Dedifferentiated amniotic fluid mesenchymal stem cell (primary cell): ENCODE data around the gene MLLT6.

Experiments used
- DNase-seq: peaks from one replicate; pipeline ENCODE4 v3.0.0-alpha.2; 2016; ENCODE audit errors: extremely low spot score

MLLT6 gene

DNA sequence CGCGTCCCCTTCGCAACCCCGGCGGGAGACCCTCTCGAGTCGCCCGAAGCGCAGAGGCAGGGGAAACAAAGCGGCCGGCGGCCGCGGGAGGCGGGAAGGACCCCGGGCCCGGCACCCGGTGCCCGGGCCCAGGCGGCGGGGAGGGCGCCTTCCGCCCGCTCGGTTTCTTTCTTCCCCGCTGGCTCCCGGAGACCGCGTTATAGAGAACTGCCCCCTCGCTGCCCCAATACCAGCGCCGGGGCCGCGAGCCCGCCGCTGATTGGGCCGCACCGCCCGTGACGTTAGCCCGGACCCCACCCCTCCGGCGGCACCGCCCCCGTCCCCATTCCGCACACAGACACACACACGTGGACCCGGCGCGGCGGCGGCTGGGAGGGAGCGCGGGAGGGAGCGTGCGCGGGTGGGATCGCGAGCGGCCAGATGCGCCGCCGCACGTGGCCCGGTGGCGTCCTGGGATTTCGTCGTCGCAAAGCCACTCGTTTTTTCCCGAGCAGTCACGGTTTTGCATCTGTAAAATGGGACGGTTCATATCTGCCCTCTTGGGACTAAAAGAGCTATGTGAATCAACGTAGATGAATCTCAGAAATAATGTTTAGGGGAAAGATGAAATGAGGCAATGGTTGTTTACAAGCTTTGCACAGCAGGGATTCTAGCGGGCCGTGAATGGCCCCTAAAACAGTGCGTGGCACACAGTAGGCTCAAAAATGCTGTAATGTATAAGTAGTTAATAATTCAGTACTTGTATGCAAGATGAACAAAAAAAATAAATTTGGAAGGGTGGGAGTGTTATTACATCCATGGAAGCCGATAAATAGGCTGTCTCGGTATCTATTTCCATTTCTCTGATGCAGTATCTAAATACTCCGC lies 30.1 kb upstream of the MLLT6 start, which contains the start of gene EPOP:
Gene EPOP, minus strand, starts transcription at position 209 of the 867 bp plus-strand sequence. CDS start 462 bp downstream, outside the sequence.
- DNase-seq = peak; percentile 65

DNA sequence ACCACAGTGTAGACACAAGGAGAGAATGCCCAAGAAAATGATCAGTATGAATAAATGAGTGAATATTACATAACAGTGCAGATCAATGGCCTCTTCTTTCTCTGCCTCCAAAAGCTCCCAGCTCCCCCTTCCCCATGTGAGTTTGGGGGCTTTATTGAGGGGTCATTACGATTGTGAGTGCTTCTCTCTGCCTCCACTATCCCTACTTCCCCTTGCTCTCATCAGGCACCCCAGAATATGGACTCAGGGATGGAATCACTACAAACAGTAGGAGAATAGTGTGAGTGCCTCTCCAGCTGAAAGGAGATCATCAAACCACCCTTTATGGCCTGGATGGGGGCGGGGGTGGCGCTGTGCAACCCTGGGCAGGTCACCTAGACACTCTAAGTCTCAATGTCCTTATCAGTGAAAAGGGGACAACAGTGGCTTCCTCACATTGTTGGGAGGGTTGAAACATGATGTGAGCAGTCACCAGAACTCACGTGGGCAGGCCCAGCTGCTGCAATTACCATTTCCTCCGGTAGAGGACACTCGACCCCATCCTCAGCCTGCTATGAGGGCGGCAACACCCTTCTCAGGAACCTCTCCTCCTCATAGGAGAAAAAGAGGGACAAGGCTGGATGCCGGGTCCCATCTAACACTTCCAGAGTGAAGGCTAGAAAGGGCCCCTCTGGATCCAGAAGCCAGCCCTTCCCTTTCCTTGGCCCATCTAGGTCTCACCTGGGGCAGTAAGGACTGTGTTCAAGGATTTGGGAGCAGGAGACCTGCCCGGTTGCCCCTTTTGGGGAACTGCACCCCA lies 28.2 kb upstream of the MLLT6 start:
- peak; percentile 82 for DNase-seq

DNA sequence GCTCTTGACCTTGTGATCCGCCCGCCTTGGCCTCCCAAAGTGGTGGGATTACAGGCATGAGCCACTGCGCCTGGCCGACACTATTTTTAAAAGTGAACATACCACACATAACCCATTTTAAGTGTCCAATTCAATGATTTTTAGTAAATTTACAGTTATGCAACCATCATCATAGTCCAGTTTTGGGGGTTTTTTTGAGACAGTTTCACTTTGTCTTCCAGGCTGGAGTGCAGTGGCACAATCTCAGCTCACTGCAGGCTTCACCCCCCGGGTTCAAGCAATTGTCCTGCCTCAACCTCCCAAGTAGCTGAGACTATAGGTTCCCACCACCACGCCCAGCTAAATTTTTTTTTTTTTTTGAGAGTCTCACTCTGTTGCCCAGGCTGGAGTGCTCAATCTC lies 27.3 kb upstream of the MLLT6 start:
- DNase-seq = no peak

DNA sequence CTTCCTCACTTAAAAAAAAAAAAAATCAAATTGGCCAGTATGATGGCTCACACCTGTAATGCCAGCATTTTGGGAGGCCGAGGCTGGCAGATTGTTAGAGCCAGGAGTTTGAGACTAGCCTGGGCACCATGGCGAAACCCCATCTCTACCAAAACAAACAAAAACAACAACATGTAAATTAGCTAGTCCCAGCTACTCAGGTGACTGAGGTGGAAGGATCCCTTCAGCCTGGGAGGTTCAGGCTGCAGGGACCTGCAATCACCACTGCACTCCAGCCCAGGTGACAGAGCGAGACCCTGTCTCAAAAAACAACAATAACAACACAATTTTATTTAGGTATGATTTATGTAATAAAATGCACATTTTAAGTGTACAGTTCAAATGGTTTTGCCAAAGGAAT lies 24.0 kb upstream of the MLLT6 start:
- no peak for DNase-seq

DNA sequence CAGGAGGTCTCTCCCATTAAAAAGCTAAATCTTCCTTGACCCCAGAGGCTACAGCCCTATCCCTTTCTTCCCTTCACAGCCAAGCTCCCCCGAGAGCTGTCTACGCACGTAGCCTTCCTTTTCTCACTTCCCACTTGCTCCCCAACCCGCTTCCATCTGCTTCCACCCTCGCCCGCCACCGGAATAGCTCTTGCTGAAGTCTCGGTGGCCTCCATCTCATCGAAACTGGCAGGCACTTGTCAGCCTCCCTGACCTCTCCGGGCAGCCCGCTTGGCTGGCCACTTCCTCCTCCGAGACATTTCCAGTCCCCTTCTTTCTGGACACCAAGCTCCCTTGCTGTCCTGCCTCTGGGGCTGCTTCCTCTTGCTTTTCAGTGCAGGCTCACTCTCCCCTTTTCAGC lies 19.6 kb upstream of the MLLT6 start:
- no peak for DNase-seq

DNA sequence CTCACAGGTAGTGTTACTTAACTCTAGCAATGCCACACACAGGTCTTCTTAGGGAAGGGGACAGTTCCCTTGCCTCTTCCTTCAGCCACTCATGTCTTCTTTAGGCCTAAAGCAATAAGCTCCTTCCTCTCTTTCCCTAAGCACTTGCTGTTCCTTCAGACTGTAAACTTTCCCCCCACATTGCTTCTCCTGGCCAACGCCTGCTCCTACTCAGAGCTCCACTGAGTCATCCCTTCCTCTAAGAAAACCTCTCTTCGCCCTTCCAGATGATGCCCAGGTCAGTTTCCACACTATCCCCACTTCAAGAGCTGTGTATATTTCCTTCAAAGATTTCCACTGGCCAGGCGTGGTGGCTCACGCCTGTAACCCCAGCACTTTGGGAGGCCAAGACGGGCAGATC lies 17.8 kb upstream of the MLLT6 start:
- no peak for DNase-seq

DNA sequence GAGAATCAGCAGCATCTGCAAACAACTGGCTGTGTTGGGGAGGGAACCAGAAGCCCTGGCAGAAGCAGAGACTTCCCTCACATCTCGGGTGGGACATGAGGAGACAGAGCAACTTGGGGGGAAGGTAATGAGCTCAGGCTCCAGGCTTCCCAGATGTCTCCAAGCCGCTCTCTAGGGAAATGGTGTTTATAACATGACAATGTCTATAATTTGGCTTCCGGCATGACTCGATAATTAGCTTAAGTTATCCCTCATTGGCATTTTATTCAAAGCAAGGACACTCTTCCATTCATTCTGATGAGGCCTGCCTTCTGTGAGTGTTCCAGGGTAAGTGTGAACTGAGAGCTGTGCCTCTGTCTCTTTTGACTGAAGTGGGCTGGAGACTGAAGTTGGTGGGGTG lies 14.7 kb upstream of the MLLT6 start:
- DNase-seq = no peak

DNA sequence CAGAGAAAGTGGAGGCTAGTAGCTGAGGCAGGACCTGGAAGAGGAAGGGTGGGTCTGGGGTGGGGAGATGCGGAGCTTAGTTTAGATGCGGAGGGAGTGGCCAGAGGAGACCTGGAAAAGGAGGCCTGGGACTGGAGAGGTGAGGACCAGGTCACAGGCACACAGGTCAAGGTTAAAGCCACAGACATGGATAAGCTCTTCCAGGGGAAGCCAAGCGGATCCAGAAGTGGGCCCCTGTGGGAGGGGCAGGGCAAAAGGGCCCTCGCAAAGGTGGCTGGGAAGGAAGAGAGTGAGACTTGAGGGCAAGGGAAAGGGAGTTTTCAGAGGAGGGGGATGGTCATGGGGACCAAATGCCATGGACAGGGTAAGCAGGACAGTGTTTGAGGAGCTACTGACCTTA lies 13.9 kb upstream of the MLLT6 start:
- DNase-seq = no peak

DNA sequence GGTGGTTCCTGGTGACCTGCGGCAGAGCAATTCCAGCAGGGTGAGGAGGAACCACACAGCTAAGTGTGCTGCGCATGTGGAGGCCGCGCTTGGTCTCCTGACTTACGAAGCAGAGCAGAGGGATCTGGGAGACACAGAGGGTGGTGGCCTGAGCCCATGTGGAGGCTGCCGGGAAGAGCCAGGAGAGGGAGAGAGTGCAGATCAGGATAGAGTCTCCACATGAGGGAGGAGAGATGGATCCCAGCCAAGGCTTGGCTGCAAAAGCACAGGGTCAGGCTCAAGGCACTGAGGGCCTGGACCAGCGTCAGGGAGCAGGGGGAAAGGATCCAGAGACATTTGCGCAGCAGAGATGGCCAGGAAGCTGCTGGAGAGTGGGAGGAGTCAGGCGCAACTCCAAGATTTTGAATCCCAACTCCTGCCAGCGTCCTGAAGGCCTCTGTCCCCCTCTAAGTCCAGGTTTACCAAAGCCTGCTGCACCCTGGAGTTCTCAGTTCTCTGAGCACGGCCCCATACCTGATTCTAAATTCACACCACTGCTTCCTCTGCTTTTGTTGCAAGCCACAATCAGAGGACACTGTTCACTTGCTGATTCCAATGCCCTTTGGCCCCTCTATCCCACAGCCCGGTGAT lies 11.3 kb upstream of the MLLT6 start:
- no peak for DNase-seq

DNA sequence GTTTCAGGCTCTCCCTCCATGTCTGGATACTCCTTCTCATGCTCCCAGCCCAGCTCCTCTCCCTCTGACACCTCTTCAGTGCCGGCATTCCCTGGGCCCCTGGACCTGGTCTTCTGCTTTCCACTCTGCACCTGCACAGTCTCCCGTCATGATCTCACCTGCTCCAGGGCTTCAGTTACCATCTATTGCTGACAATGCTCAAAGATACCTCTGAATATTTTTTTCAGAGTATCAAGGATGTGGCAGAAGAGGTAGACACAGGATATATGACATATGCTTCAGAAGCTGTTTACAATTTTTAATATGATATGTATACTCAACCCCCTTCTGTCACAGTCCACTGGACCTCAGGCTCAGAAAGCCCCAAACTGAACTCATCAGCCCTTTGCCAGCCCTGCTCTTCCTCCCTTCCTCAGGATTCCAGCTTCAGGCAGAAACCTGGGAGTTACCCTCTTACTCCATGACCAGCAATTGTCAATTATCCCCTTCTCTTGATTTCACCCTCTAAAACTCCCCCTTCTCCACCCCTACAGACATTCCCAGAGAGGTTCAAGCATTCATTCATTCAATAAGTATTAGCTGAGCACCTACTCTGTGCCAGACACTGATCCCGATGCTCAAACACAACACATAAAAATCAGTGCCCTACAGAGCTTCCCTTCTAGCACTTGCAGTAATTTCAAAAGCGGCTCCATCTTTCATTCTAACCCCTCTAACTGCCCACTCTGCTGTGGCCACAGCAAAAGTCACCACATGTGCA lies 7.8 kb upstream of the MLLT6 start:
- DNase-seq = no peak

DNA sequence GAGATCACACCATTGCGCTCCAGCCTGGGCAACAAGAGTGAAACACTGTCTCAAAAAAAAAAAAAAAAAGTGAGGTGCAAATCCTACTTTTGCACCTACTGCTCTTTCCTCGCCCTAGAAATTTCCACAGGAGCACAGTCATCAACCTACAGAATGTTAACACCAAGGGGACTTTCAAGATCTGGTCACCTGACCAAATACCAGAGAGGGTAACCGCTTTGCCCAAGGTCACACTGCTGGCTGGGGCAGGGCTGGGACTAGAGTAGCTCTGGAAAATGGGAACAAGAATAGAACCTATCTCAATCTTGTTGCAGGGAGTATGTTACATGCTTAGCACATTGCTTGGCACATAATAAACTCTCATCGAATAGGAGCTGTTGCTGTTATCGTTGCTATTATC lies 6.3 kb upstream of the MLLT6 start:
- no peak for DNase-seq

DNA sequence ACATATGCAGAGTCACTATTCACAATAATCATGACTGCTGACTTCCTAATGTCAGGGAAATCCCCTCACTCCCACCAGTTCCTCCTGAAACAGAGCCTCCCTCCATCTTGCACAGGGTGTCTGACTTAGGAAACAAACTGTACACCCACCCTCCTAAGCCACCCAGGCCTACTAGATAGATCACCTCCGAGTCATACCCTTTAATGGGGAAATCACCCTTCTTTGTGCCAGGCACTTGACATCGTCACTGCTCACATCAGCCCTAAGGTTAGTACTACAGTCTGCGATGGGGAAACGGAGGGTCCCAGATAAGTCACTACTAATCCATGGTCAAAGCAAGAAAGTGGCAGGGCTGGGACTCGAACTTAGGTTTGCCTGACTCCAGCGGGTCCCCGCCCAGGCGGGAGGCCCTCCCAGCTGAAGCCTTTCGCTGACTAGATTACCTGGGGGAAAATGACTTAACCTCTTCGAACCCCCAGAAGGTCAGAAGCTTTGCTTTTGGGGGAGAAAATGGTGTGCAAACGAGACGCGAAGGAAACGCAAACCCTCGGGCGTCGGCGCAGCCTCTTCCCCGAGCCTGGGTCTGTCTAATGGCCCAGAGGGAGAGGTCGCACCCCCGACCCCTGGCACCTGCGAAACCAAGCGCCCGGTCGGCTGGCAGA lies 3.4 kb upstream of the MLLT6 start:
- no peak for DNase-seq

DNA sequence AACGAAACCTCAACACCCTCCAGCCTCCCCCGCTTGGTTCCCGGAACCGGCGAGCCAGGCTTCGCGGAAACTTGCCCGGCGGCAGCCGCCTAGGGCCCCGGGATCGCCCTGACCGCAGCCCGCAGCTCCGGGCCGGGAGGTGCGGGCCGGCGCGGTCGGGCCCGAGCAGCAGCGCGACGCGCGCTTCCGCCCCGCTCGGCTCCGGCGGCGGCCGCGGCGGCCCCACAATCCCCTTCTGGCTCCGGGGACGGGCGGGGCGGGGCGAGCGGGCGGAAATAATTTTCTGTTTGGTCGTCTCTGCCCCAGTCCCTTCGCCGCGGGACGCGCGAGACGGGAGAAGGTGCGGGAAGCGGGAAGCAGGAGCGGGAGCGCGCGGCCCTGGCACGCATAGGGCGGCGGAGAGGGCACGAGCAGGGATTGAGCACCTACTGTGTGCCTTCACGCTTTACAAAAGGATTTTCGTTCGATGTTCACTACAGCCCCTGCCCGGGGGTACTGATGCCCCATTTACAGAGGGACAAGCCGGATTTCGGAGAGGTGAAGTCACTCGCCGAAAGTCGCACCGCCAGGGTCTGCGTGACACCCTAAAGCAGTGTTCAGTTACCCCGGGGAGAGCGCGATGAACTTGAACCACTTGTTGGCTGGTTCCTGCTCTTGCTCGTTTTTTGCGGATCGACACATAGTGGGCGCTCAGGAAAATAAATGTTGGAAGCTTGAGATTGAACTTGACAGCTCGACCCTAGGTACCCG lies 2.7 kb upstream of the MLLT6 start:
- DNase-seq = peak; percentile 79

DNA sequence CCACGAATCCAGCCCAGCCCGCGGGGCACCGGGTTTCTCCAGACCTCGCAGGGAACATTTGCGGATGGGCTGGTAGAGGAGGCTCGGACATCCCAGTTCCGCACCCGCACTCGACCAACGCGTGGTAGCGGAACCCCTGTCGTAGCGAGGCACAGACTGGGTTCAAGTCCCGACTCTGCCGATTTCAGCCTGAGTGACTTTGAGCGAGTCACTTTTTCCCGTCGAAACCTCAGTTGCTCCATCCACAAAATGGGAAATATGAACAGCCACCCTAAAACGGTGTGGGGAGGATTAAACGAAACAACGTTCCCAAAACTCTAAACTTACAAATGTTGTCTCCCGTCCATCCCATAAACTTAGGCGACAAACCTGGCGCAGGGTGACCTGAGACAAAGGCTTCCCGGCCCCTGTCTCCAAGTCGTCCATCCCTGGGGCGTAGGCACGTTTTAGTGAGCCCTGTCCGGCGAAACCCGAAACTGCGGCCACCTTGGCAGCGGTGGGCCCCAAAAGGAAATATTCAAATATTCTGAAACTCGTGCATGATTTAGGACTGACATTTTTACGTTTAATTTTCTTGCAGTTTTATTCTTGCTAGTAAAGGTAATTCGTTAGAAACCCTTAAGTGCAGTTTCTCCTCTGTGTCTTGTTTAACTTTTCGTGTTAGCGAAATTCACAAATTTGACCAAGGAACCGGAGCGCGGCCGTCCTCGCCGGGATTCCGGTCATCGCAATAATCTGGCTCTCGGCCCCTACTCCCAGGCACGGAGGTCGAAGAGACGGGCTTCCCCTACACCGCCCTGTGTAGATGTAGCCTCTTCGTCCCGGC lies 1.9 kb upstream of the MLLT6 start:
- DNase-seq = no peak

DNA sequence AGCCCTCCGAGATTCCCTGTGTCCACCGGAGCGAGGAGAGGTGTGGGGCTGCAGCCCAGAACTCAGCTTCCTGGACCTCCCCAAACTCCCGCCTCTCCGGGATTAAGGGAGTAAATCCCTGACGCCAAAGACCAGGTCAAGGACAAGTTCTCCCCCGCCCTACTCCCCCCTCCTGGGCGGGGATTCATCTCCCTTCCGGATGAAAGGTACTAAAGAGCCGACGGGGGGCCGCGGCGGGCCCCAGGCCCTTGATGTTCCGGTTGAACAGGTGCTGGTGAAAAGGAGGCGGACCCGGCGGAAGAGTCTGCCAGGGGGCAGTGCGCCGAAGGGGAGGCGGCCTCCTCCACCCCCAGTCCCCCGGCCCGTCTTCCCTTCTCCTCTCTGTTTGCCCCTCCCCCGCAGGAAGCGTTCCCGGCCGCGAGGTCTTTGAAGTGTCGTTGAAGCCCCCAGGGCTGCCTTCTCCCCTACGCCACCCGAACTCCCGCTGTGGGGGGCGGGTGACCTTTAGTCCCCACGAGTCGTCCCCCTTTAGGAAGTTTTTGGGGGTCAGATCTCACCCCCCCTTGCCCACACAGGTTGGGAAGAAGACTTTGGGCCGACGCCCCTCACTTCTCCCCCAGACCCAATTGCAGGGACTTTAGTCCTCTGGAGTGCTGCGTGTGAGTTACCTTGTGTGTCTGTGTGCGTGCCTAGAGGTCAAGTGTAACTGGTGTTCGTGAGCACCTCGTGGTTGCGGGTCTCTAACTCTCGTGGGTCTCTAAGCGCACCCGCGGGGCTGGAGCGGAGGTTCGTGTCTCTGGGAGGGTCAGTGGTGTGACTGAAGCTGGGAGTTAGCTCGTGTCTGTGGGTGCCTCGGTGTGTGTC lies 1.1 kb upstream of the MLLT6 start:
- no peak for DNase-seq

DNA sequence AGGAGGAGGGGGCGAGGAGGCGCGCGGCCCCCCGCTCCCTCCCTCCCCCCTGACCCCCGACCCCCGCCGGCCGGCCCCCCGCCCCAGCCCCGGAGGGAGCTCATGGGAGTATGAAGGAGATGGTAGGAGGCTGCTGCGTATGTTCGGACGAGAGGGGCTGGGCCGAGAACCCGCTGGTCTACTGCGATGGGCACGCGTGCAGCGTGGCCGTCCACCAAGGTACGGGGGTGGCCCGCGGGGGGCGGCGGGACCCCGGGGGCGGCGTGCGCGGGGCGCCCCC lies 390 bp downstream of the MLLT6 start:
- DNase-seq = no peak

DNA sequence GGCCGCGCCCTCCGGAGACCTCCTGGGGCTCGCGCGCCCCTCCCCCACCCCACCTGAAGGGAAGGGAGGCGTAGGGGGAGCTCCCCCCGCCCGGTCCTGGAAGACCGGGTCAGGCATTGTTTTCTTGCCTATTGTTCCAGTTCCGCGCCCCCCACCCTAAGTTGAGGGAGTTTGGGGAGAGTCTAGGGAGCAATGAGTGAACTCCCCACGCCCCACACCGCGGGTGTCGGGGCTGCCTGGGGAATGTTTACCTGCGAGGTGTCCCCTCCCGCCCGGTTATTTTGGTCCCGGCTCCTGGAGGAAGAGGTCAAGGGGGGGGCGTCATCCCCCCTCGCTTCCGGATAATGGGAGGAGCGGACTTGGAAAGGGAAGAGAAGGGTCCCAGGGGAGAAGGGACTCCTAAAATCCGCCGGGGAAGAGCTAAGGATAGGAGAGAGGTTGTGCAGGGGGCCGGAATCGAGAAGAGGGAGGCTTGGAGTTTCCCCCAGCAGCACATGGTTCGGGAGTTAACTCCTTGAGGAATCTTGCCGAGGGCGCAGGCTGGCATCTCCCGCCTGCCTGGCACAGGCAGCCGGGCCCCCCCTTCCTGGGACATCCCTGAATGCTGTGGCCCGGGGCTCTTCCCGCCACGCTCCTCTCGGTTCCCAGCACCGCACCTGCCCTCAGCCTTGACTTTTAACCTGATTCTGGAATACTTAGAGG lies 881 bp downstream of the MLLT6 start:
- no peak for DNase-seq

DNA sequence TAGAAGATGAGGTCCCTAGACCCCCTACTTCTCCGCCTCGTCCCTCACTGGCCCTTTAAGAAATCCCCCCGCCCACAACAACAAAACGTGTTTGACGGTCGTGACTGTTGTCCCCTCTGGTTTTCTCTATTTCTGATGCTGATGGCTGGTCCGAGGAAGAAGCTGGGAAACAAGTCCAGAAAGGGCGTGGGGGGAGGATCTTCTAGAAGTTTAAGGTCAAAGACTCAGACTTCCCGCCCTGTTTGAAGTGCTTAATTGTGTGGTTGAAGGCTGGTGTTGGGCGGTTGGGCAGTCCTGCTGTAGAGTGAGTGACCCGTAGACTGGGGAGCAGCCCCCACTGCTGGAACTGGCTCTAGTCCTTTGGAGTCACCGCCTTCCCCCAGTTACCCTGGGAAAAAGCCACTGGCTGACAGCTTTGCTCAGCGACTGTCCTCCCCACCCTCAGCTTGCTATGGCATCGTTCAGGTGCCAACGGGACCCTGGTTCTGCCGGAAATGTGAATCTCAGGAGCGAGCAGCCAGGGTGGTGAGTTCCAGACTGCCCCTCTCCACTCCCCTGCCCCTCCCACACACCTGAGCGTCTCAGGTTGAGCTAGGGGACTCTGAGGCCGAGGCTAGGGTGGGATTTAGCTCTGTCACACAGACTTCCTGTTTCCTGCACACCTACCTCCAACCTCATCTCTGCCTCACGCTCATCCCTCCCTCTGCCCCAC lies 1.6 kb downstream of the MLLT6 start:
- DNase-seq = no peak
